Fibroblast of skin of right quadriceps (primary cell): ENCODE results near the gene B4GAT1.
"Not testable (repeated sequence)": the region's sequence is repeated elsewhere in the genome, so short reads cannot be mapped to it uniquely, and the experiment has no call there.

Experiments used
- DNase-seq: peaks from one replicate; pipeline ENCODE4 v3.0.0-alpha.2; 2013

B4GAT1 gene

DNA sequence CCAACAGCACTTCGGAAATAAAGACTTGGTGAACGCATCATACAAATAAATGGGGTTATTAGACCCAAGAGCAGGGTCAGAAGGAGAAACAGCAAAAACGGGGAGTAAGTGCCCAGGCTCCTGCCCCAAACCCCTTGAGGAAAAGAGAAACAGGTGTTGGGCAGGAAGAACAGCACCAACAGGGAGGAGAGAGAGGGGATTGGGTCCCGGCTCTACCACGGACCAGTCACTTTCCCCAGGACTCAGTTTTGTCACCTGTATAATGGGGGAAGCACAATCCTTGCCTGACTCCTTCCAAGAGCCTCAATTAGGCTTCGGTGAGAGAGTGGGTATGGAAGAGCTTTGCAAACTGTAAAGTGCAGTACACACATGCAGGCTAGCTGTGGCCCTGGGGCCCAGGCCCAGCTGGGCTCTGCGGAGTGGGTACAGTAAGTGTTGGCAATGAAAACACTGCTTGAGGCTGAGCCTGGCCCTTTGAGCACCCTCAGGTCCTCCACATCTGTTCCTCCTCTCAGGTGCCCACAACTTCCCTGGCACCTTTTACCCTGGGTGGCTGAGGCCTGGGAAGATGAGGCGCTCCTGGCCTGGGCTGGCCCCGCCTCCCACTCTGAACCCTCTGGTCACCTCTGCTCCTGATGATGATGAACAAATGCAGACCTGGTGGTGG lies 15.2 kb upstream of the B4GAT1 start:
- DNase-seq: no peak

DNA sequence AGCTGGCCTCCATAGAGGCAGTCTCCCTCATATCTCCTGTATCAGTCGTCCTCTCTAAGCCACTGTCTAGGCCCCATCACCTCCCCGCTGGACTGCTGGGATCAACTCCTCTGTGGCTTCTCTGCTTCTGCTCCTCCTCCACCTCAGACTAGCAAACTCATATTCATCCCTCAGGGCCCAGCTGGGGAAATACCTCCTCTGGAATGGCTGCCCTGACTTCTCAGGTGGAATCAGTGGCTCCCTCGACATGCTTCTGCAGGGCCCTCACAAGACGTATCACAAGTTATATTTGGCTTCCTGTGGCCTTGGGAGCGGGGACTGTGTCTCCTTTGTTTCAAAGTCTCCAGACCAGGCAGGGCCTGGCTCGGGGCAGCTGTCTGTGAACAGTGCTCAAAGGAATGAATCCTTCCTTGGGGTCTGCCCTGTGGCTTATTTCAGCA lies 14.1 kb upstream of the B4GAT1 start:
- no peak for DNase-seq

DNA sequence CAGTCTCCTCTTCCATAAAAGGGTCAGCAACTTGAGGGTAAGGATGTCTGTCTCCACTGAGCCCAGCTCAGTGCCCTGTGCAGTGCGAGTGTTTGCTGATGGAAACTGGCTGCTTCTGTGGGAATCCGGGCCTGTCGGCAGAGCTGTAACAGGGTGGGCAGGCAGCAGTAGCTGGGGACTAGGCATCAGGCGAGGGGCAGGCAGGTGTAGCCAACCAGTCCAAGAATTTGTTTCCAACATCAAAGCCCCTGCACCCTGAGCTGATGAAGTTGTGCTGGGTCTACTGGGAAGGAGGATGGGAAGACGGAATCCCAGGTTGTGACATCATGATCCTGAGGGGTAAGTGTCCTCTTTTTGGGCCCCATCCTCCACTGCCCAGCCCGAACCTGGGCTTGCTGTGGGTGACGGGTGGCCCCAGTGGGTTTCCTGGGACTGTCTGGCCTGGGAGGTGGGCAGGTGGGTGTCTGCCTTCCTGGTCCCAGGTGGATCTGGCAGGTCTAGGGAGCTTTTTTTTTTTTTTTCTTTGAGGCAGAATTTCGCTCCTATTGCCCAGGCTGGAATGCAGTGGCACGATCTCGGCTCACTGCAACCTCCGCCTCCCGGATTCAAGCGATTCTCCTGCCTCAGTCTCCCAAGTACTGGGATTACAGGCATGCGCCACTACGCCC lies 13.1 kb upstream of the B4GAT1 start:
- no peak for DNase-seq

DNA sequence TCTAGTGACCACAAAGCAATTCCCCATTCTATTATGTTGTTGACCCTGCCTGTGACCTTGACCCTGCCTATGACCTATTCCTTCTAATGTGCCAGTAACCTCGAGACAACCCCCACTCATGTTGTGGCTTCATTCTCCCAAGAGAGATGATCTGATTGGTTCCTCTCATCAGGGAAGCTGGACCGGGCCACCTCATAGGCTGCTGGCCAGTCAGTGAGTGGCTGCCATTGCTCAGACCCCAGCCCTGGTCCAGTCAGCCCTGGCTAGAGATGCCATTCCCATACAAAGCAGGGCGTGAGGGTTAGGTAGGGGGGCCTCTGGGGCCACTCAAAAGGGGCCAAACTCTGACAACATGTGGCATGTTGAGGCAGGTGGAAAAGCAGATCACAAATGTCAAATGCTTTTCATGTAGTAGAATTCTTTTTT lies 12.2 kb upstream of the B4GAT1 start:
- no peak for DNase-seq

DNA sequence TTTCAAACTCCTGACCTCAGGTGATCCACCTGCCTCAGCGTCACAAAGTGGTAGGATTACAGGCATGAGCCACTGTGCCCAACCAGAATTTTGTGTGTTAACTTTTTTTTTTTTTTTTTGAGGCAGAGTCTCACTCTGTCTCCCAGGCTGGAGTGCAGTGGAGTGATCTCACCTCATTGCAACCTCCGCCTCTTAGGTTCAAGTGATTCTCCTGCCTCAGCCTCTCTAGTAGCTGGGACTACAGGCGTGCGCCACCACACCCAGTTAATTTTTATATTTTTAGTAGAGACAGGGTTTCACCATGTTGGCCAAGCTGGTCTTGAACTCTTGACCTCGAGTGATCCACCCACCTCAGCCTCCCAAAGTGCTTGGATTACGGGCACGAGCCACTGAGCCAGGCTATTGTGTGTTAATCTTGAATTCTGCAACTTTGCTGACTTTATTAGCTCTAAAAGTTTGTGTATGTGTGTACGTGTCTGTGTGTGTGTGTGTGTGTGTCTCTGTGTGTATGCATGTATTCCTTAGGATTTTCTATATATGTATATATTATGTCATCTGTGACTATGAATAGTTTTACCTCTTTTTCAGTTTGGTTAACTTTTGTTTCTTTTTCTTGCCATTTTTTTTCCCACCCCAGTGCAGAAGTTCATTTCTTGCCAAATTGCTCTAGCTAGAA lies 3.3 kb upstream of the B4GAT1 start:
- DNase-seq: not testable (repeated sequence)

DNA sequence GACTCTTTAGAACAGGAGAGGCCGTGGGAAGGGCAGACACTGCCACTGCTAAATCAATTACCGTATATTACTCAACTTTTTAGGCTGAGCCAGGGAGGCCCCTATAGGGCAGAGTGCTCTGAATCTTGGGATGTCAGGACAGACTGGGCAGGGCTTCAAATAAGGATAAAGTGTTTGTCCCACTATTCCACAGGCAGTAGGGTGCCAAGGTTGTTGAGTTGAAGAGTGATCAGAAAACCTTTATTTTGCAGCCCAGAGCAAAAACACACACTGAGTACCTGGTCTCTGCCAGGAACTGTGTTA lies 1.6 kb upstream of the B4GAT1 start:
- no peak for DNase-seq

DNA sequence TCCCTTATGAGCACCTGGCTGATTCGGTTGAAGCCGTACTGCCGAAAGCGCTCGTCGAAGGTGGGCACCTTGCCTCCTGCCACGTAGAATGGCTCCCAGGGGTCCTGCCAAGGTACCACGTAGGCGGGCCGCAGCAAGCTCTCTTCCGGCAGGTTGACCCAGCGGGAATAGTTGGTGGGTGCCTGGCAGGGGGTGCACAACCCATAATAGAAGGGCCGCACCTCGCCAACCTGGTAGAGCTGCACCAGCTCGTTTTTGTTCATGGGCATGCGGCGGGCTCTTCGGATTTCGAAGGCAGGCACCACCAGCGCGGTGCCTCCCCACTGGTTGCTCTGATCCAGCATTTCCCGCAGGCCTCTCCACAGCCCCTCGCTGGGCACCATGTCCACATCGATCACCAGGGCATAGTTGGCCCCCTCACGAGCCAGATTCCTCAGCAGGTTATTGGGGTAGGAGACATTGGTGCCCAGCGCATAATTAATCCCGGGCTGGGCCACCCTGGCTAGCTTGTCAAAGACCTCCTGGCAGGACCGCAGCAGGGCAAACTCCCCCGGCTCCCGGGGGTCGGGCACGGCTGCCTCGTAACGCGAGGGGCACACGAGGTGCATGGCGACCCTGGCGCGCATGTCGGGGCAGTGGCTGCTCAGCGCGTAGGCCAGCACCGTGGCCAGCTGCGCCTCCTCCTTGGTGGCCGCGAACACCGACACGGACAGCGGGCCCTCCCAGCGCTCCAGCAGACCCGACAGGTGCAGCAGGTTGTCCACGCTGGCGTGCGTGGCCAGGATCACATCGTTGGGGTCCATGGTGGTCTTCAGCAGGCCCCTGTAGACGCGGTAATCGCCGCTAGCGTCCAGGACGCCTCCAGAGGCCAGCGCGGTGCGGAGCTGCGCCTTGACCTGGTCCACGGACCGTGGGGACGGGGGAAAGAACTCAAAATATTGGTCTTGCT lies 679 bp downstream of the B4GAT1 start:
- no peak for DNase-seq

DNA sequence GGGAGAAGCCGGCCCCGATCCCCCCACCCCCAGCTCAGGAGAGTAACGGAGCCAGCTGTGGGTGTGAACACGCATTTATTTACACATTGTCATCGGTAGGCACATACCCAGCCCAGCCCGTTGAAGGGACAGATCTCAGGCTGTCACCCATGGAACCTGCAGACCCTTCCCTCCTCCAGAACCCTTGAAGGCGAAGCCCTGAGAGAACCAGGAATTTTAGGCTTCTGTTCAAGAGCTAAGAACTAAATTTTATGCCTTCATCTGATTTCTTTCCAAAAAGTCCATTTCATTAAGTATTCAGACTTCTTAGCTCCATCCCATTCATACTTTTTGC lies 2.1 kb downstream of the B4GAT1 start:
- no peak for DNase-seq

DNA sequence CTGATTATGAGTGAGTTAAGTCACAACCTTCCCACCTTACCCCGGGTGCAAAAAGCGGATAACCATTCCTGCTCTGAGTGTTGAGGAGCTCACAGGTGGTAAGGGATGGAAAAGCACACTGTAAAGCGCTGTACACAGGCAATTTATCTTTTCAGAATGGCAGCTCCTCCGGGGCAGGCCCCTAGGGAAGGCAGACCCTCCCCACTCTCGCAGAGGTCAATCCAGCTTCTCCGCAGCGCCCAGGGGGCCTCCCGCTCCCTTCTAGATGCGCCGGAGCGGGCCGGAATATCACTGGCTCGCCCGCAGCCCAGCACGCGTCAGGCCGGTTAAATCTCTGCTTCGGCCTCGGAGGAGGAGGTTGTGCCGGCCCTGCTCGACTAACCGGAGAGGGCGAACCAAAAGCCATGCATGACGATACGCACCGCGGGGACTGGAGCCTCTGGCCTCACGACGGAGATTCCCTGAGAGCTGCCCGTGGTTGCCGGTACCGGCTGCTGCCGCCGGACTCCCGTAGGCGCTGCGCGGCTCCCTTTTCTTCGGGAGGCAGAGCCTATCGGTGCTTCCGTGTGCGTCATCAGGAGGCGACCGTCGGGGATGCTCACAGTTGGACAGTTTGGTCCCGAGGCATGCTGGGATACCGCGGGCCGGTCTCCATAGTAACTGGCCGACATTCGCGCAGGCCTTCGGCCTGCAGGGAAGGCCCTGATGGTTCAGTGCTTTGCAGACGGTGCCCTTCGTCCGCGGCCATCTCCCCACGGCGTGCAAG lies 2.7 kb downstream of the B4GAT1 start, which contains the start of gene BRMS1:
BRMS1 (minus strand) TSS at position 555 of the 766 bp plus-strand sequence. CDS start 2,870 bp downstream, outside the sequence.
- peak; percentile 96 for DNase-seq

DNA sequence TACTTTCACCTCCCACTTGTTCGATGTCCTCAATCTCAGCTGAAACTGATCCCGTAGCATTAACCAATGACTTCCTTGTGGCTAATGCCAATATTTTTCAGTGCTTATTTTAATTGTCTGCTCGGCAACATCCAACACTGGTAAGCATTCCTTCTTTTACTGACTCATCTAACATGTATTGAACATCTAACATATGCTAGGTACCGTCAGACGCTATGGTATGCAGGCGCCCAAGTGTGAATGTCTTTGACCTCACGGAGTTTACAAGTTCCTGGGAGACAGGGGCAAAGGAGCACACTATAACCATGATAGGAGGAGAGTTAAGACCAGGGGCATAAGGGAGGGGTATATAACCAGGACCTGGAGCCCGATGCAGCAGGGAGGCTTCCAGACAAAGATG lies 4.3 kb downstream of the B4GAT1 start:
- no peak for DNase-seq

DNA sequence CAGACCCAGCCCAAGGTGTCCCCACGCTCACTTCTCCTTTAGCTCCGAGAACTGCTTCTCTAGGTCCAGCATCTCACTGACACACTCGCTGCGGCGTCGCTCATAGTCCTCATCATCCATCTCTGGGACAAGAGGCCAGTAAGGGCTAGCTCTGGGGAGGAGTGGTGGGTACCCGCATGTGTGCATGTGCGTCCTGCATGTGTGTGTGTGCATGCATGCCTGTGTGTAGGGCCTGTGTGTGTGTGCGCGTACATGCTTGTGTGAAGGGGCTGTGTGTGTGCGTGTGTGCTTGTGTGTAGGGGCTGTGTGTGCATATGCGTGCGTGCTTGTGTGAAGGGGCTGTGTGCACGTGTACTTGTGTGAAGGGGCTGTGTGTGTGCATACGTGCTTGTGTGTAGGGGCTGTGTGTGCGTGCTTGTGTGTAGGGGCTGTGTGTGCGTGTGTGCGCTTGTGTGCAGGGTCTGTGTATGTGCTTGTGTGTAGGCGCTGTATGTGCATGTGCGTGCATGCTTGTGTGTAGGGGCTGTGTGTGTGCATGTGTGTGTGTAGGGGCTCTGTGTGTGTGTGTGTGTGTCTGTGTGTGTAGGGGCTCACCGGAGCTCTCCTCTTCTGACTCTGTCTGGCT lies 5.8 kb downstream of the B4GAT1 start:
- DNase-seq: no peak

DNA sequence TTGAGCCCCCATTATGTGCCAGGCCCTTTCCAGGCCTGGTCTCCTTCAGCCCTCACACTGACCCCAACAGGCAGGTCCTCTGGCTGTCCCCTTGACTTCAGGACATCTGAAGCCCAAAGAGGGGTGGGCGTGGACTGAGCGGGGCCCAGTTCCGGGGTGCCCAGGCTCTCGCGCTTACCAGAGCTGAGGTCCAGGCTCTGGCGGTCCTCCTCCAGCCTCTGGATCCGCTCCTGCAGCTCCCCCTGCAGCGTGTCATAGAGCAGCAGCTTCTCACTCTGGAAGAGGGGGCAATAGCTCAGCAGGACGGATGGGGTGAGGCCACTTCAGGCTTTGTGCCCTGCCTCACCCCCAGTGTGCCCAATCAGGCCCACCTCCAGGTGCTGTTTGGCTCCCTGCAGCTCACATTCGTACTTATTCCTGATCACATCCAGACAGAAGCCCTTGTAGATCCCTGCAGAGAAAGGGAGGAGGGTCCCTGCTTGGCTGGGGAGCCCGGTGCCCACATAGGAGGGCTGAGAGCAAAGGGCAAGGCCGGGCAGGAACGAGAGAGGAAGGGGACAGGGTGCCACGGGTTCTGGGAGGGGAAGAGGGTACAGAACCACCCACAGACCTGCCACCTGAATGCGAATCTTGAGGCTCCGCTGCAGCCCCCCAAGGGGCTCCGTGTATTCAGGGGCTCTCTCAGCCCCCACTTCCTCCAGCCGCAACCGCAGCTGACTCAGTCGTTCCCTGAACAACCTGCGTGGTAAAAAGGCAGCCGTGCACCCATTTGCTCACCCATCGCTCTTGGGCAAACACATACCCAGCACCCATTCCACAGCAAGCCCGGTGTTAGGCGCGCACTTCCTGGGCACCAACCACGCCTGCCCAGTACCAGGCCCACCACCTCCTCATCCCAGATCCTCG lies 6.6 kb downstream of the B4GAT1 start:
- no peak for DNase-seq

DNA sequence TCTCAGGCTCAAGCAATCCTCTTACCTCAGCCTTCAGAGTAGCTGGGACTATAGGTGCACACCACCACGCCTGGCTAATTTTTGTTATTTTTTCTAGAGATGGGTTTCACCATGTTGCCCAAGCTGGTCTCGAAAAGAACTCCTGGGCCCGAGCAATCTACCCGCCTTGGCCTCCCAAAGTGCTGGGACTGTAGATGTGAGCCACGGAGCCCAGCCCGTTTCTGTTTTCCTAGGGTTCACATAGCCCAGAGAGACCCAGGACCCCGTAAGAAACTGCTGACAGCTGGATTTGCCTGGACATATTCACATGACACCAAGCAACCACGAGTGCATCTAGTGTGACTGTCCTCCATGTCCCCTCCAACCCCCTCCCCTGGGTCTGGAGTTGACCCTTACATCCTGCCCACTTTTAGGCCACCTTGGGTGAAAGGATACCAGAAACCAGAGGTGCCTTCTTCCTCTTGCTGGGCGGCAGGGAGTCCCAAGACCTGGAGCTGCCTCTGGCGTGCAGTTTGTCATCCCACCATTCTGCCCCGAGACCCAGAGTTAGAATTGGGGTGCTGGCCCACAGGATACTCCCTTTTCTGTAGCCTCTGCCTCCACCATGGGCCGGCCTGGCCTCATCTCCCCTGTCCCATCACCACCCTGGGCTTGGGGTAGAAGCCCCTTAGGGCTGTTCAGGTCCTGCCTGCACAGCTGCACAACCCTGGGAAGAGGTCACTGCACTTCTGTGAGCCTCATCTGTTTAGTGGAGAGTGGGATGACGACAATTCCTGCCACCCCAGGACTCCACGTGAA lies 7.5 kb downstream of the B4GAT1 start:
- DNase-seq: no peak

DNA sequence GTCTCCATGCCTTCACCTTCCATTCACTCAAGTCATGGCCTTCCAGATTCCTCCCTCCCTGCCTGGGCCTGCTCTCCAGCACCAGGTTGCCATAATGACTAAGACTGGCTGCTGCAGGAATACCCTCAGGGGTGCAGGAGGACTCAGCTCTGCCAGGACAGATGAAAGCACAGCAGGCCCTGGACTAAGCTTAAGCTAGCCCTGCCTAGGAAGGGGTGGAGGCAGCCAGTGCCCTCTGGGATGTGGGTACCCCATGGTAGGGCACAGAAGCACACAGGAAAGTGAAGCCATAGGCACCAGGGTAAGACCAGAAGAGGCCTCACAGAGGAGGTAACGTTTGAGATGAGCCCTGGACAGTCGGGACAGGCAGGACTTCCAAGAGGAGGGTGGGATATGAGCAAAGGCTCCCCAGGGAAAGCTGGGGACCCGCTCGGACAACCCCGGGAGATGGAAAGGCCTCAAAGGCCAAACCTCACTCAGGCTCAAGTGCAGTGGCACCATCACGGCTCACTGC lies 8.2 kb downstream of the B4GAT1 start:
- DNase-seq: no peak

DNA sequence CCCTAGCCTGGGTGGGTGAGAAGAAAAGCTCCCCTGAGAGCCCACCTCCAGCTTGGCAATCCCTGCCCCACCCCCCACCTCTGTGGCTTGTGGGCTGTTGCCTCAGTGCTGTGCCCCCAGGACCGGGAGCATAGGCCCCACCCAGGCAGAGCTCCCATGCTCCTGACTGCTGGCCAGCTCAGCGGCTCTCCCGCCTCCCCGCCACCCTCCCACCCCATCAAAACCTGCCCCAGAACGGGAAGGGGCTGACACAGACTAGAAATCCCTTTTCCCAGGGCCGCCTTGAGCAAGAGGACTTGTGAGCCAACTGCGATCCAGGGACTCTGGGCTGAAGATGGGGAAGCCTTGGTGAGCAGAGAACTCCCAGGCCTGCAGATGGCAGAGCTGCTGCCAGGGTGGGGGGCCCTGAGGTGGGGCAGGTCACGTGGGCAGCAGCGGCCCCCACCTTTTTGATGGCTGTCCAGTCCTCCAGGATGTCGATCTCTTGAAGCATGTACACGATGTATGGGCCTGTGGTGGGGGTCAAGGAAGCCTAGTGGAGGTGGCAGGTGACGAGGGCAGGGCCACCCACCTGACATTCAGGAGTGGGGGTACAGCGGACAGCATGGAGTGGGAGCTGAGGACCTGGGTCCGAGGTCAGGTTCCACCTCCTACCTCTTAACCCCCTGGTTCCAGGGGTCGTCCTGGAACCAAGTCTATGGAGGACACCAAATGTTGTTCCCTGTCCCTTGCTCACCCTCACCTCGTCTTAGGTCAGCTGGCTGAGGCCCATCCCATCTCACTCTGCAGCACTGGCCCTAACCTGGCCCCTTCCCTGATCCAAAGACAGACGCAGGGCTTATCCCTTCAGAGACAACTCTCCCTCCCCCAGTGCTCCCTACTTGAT lies 8.9 kb downstream of the B4GAT1 start:
- no peak for DNase-seq

DNA sequence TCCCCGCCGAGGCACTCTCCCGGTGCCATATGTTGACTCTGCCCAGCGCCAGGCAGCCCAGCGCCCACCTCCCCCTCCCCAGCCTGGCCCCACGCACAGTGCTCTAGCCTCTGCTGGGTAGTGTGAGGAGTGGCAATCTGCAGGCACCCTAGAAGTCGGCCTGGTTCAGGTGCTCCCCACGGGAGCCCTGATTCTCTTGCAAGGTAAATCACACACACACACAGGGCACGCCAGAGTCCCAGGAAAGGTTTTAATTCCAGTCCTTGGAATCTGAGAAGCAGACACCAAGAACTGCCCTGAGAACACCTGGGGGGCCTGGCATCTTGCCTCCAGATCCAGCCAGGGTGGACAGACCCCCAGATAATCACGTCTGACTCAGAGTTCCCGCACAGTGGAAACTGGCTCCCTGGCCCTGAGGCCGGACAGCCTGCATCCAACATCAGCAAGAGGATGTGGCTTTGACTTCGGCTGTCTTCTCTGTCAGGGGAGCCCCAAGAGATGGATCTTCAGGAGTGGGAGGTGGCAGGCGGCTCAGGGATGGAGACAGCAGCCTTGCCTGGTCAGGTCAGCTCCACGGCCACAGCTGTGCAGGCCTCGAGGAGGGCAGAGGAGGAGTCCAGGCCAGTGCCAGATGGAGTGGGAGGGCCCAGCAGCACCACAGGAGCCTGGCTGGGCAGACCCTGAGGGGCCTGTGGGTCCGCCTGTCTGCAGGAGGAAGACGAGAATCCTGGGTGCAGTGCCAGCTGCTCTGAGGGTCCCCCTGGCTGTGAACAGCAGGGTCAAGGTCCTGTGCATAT lies 10.1 kb downstream of the B4GAT1 start:
- DNase-seq: no peak

DNA sequence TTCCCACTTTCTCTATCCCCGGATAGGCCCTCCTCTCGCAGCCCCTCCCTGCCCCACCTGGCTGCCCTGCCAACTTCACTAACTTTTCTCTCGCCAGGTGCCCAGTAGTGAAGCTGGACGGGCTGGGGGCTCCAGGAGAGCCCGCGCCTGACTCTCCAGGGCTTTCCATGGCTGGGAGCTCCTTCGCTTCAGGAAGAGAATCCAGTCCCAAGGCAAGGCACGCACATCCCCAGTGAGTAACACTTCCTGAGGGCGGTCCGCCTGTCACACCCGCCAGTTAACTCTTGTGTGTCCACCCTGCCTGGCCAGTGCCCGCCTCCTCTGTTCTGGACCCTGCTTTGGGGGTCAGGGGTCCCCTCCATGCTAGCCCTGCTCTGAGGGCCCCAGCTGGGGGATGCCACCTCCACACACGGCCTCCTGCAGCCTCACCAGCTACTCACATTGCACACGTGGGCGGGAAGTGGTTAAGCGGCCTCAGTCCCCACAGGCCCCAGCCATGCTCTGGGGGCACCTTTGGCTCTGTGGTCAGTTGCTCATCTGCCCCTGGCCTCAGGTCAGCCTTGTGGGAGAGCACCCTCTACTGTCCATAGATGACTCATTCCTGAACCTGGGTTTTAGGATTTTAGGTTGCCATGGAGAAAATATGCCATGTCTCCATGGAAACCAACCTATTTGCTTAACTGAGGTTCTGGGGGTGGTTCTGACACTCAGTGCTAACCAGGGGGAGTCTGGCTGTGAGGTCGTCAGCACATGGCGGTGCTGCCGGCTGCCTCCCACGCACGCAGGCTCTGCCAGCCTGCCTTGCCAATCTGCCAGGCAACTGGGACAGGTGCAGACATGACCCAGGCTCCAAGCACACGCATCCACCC lies 11.0 kb downstream of the B4GAT1 start, which contains the start of gene RIN1:
RIN1 (minus strand) TSS at position 201 of the 869 bp plus-strand sequence; CDS start at position 169, 32 bp downstream.
- peak; percentile 86 for DNase-seq
